K562 (cell line): ENCODE results near the gene LOXL3. TPM values are rescaled to one million over a fixed set of nuclear protein-coding genes. Genes with fewer than 3 reads are reported as not detected.
A peak's percentile ranks its signal among the peaks of the same experiment; 100 is the strongest.

Experiments used
- CBX3 ChIP-seq, 2 experiments: IDR thresholded peaks; 1 replicate in 1 of 2; 2 replicates in 1 of 2; pipeline ENCODE4 v1.6.1; 2012; ENCODE audit warnings: inconsistent platforms in 2 of 2, low read length in 2 of 2, borderline replicate concordance in 1 of 2, control low read depth in 1 of 2
- CEBPB ChIP-seq: fragments of 450-650 bp; IDR thresholded peaks from 2 replicates; pipeline ENCODE4 v1.6.1; 2016; ENCODE audit warnings: missing genetic modification characterization, missing compliant biosample characterization
- CREM ChIP-seq: IDR thresholded peaks from 2 replicates; pipeline ENCODE4 v1.6.1; 2014; ENCODE audit warnings: antibody characterized with exemption, low read depth
- EGR1 ChIP-seq: fragments of 450-650 bp; conservative IDR thresholded peaks from 2 replicates; pipeline ENCODE4 v1.6.1; 2017; ENCODE audit warnings: mild to moderate bottlenecking
- HBP1 ChIP-seq: fragments of 450-650 bp; formaldehyde crosslinking; IDR thresholded peaks from 2 replicates; pipeline ENCODE4 v1.4.0; 2022; ENCODE audit warnings: missing genetic modification characterization
- KDM5B ChIP-seq: fragments of 200-600 bp; sonication (generic); IDR thresholded peaks from 2 replicates; pipeline ENCODE4 v1.6.1; 2012; ENCODE audit warnings: low read depth, mild to moderate bottlenecking, moderate library complexity, low read length, control low read depth, inconsistent platforms; ENCODE audit not compliant: insufficient replicate concordance
- RREB1 ChIP-seq: fragments of 250-450 bp; sonication (Bioruptor Pico); IDR thresholded peaks from 2 replicates; pipeline ENCODE4 v1.4.0; 2020
- SMARCA5 ChIP-seq: fragments of 450-650 bp; IDR thresholded peaks from 2 replicates; pipeline ENCODE4 v1.6.1; 2016
- STAG1 ChIP-seq: sonication (generic); formaldehyde crosslinking; IDR thresholded peaks from 2 replicates; pipeline ENCODE4 v1.5.0; 2020; ENCODE audit warnings: missing genetic modification reagents, borderline replicate concordance
- TFAP4 ChIP-seq: sonication (generic); formaldehyde crosslinking; IDR thresholded peaks from 2 replicates; pipeline ENCODE4 v1.8.0; 2022; ENCODE audit warnings: missing genetic modification reagents, mild to moderate bottlenecking, moderate library complexity, borderline replicate concordance
- ZNF23 ChIP-seq: fragments of 250-450 bp; sonication (Bioruptor Pico); IDR thresholded peaks from 2 replicates; pipeline ENCODE4 v1.4.0; 2020; ENCODE audit warnings: mild to moderate bottlenecking
- polyA plus RNA-seq, 8 experiments: library from polyadenylated mRNA; depleted of rRNA in 4 of 8; stranded (reverse) in 5 of 8; unstranded in 3 of 8; fragments of >200 nt; fragmentation: Nextera tagmentation in 2 of 8; fragmentation: Illumina TruSeq in 1 of 8; extraction: Ambion mirVana in 2 of 8; extraction: Trizol in 1 of 8; gene quantifications; 2 replicates each; pipeline versions ENCODE4 v1.2.1 to v1.2.3, GENCODE V29; 2011 to 2014; ENCODE audit warnings: inconsistent platforms in 1 of 8, missing spikeins in 1 of 8
- total RNA-seq, 7 experiments: library from RNA; depleted of rRNA in 6 of 7; stranded (reverse); fragments of >200 nt in 6 of 7; fragmentation: Illumina TruSeq in 2 of 7; extraction: Trizol in 2 of 7; gene quantifications; 2 replicates each; pipeline versions ENCODE4 v1.2.1 to v1.2.3, GENCODE V29; 2011 to 2021; ENCODE audit warnings: low replicate concordance in 1 of 7
- TF ChIP-seq, protein P1 (sequence below): sonication (generic); formaldehyde crosslinking; IDR thresholded peaks from 2 replicates; pipeline ENCODE4 v1.8.1; 2022; ENCODE audit warnings: missing genetic modification reagents
- TF ChIP-seq, protein P2 (sequence below): fragments of 200-800 bp; sonication (Bioruptor generic); IDR thresholded peaks from 2 replicates; pipeline ENCODE4 v1.6.1; 2017; ENCODE audit warnings: missing genetic modification characterization, missing compliant biosample characterization

LOXL3 gene
- total and polyA plus RNA-seq, 9 of the 15 experiments (the other 6 are each of a cell fraction or from before 2014, with no cell fraction given) = 0.22 to 0.99 (median 0.31) TPM

DNA sequence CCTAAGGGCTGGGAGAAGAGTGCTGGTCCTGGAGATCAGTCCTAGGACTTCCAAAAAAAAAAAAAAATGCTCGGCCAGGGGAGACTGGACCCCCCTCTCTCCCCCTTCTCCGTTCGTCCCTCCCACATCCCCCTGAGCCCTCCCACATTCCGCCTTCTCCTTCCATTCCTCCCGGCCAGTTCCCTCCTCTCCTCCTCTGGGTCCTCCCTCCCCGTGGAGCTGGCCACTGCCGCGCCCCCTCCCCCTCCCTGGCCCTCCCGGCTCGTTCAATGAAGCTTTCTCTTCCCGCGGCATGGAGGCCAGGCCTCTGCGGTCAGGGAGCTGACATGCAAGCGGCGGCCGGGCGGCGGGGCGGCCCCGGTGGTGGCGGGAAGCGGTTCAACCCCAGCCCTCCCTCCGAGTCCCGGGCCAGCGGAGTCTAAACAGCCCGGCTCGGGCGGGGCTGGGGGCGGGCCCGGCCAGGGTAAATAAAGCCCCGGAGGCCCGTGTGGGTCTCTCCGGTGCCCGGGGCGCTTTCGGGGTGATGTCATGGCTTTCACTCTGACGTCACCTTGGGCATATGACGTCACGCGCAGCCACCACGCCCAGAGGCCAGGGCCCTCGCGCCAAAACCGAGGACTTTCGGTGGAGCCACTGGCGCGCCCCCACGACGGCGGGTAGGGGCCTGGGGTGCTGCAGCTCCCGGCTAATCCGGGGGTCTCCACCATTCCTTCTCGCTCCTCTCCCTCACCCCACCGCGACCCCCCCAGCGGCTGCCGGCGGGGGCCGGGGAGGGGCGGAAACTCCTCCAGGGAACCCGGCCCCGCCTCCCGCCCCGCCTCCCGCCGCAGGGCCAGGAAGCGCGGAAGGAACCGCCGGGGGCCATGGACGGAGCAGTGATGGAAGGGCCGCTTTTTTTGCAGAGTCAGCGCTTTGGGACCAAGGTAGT is at the start of gene LOXL3, which contains the start of gene DOK1 (continued):
- TF ChIP-seq RREB1 (CRISPR knock-in tag) = no peak
- peak; percentile 18; the same call in 1 of the 2 replicates for TF ChIP-seq TFAP4 (CRISPR knock-in tag)
- no peak for TF ChIP-seq STAG1 (CRISPR knock-in tag)
- TF ChIP-seq, protein P1, sequence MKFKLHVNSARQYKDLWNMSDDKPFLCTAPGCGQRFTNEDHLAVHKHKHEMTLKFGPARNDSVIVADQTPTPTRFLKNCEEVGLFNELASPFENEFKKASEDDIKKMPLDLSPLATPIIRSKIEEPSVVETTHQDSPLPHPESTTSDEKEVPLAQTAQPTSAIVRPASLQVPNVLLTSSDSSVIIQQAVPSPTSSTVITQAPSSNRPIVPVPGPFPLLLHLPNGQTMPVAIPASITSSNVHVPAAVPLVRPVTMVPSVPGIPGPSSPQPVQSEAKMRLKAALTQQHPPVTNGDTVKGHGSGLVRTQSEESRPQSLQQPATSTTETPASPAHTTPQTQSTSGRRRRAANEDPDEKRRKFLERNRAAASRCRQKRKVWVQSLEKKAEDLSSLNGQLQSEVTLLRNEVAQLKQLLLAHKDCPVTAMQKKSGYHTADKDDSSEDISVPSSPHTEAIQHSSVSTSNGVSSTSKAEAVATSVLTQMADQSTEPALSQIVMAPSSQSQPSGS (CRISPR knock-in tag) = peak; percentile 86; the same call in 1 of the 2 replicates
- peak; percentile 33; the same call in 1 of the 2 replicates for TF ChIP-seq EGR1
- TF ChIP-seq HBP1 = no peak
- no peak for TF ChIP-seq CEBPB (tag)
- peak; percentile 21 for TF ChIP-seq KDM5B
- TF ChIP-seq, protein P2, sequence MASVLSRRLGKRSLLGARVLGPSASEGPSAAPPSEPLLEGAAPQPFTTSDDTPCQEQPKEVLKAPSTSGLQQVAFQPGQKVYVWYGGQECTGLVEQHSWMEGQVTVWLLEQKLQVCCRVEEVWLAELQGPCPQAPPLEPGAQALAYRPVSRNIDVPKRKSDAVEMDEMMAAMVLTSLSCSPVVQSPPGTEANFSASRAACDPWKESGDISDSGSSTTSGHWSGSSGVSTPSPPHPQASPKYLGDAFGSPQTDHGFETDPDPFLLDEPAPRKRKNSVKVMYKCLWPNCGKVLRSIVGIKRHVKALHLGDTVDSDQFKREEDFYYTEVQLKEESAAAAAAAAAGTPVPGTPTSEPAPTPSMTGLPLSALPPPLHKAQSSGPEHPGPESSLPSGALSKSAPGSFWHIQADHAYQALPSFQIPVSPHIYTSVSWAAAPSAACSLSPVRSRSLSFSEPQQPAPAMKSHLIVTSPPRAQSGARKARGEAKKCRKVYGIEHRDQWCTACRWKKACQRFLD (CRISPR knock-in tag) = no peak
- TF ChIP-seq SMARCA5 = no peak
- no peak for TF ChIP-seq ZNF23 (CRISPR knock-in tag)
- peak; percentile 99 for TF ChIP-seq CREM
- TF ChIP-seq CBX3 (IDR thresholded peaks at IDR 0.05; ENCODE audit: borderline replicate concordance in 1 of 2, low read length in 2 of 2) = no peak
